HG02973 (cell line): ENCODE results near the gene KAZALD1.

ENCODE experiments used
- ATAC-seq: cut with Tn5 transposase; IDR thresholded peaks from one replicate; pipeline ENCODE4 v1.9.1; 2021; ENCODE audit warnings: moderate library complexity; ENCODE audit not compliant: unreplicated experiment

KAZALD1 gene

GRCh38 chr10:101065481-101066145, 3.8 kb downstream of the KAZALD1 start:
- ATAC-seq = no peak

GRCh38 chr10:101066146-101066895, 4.5 kb downstream of the KAZALD1 start:
- ATAC-seq = no peak

- ATAC-seq = no peak
Observed at GRCh38 chr10:101066896-101067355, 5.1 kb downstream of the KAZALD1 start.

DNA sequence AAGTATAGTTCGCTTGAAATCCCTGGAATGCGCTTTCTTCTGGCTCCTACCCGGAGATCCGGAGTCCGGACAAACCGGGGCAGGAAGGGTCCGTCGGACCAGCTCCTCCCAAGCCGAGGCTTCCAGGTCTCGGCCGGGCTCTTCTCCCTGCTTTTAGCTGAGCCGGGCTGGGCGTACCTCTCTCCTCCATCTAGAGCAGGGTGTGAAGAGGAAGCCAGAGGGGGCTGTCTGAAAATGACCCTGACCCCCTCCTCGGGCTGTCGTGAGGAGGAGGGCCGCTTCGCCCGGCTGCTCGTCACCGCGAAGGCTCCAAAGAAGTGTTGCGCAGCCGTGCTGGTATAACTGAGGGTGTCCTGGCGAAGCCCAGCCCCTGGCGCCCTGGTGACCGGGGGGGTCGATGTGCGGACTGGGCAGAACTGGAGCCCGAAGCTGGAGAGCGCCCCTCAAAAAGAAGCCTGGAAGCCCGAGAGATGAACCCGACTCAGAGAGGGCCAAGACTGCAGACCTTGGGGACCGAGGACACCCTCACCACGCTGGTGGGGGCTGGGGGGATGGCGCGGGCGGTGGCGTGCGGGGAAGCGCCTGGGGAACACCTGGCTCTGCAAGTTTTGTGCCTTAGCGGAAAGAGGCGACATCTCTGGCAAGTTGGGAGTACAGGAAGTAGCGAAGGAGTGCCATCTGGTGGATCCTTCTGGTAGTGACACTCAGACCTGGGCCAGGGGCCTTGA, 5.7 kb downstream of the KAZALD1 start:
- ATAC-seq = no peak

DNA sequence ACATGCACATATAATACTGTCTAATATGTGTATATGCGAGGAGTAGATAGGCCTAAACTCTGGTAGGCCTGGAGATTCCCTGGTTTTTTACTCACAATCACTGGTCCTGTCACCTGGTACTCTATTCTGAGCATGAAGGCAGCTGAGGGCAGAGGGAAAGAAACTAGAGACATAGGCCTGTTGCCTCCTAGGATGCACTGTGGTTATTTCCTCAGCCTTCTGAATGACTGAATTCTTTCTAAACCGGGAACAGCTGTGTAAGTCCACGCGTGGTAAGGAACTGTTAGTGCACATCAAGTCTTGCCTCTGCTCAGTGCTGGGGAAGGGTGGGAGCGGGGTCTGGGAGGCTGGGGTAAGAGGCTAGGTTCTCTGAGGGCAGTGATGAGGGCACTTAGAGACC, 7.7 kb downstream of the KAZALD1 start:
- no peak for ATAC-seq

- ATAC-seq = no peak
Observed at GRCh38 chr10:101070098-101070497, 8.3 kb downstream of the KAZALD1 start.

DNA sequence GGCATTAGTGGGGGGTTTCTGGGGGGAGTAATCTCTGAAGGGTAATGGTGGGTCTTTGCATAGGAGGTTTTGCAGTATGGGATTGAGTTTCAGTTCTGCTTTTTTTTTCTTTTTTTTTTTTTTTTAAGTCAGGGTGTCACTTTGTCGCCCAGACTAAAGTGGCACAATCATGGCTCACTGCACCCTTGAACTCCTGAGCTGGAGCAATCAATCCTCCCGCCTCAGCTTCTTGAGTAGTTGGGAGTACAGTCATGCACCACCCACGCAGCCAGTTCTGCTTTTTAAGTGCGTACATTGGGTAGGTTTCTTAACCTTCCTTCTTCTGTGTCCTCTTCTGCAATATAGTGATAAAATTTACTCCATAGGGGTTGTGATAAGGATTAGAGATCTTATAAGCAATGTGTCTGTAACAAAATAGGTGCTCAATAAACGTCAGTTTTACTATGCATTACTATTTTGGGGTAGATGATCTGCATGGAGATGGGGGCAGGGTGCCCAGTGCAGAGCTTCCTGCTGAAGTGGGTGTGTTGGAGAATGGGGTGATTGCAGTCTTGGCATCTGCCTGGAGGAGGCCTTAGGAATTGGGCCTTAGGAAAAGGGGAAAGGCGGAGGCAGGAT, 9.6 kb downstream of the KAZALD1 start:
- ATAC-seq = no peak

DNA sequence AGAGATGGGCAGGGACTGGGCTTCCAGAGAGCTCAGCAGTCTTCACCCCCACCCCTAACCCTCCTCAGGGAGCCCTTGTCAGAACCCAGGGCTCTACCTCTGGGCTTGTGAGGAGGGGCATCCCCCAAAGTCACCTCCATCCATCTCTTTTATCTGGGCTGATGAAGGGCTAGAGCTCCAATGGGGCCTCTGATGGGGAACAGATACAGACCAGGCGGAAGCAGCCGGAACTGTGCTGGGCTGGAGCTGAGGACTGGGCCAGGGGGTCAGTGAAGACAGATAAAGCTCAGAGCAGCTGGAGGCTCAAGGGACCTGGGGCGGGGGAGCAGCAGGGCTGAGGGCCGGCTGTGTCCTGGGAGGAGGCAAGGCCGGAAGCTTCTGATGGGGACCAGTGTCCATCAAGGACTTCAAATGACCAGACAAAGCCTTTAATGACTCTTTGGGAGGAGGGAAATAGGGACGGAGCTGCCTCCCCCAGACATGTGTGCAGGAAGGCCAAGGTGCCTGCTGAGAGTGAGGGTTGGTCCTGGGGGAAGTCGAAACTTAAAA, 10.2 kb downstream of the KAZALD1 start:
- ATAC-seq = no peak

GRCh38 chr10:101072923-101073322, 11.1 kb downstream of the KAZALD1 start:
- no peak for ATAC-seq

- ATAC-seq = no peak
Observed at GRCh38 chr10:101073631-101074030, 11.8 kb downstream of the KAZALD1 start.

DNA sequence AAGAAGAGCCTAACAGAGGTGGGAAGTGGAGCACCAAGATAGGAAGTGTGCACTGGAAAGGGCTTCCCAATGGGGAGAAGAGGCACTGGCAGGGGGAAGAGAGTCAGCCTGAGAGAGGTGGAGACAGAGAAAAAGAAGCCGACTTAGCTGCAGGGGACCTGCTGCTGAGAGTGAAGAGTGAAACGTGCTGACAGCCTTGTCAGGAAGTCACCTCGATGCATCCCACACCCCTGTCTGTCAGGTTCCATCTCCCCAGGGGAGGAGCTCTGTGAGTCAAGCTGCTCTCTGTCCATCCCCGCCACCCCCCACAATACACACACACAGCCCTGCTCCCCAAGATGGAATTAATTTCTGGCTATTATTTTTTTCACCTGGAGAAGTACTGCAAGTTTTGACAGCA, 14.0 kb downstream of the KAZALD1 start:
- no peak for ATAC-seq

- ATAC-seq = no peak
Observed at GRCh38 chr10:101076630-101077029, 14.8 kb downstream of the KAZALD1 start.

- ATAC-seq = no peak
Observed at GRCh38 chr10:101079874-101080273, 18.1 kb downstream of the KAZALD1 start.

DNA sequence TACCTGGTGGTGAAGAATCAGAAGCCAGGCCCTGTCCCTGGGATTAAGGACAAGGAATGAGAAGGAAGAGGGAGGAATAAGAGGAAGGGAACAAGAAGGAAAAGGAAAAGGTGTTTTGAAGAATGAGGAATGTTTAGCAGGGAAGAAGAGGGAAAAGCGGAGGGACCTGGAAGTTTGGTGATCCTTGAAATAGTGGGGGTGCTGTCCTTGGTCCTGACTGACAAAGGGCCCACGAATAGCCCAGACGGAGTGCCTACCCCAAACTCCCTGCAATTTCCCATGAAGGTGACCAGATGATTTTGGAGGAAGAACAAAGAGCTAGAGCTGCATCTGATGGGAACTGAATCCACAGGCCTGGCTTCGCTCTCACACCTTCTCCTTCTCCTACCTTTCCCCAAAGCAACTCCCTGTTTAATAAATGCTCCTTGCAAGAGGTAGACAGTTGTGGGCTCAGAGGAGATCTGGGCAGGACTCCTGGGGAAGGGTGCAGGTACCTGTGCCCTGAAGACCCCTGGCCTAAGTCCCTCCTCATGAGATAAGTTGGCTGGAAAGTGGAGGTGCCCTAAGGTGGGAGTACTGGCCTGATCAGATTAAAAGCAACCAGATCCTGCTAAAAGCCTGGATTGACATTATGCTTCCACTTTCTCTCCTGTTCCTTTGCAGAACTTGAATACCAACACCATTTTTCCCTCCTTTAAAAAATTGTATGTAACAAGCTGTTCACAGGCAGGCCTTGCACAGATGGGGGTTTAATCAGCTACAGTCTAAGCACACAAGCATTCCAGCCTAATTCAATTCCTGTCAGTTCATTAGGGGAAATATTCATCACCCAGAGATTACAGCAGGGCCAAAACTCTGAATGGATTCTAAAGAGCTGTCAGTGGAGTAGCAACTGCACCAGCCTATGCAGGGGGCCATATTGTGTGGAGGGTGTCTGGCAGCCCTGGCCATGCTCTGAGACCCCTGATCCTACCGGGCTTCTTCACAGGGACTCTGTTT, 19.4 kb downstream of the KAZALD1 start:
- no peak for ATAC-seq

GRCh38 chr10:101085846-101086245, 24.1 kb downstream of the KAZALD1 start:
- ATAC-seq = no peak

DNA sequence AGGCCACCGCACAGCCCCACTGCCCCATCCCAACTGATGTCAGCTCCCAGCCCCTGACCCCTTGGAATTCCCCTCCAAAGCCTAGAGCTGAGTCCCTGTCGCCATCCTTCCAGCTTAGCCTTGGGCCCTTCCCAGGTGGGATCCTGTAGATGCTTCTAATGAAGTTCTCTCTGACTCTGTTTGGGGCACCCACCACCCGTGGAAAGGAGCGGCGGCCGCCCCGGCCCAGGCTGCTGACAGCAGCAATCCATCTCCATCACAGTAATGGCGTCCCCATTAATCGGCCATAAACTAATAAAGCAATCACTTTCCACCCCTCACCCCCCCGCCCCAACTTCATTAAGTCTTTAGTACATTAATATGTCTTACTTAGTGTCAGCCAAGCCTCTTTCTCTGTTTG, 25.6 kb downstream of the KAZALD1 start:
- ATAC-seq = no peak

DNA sequence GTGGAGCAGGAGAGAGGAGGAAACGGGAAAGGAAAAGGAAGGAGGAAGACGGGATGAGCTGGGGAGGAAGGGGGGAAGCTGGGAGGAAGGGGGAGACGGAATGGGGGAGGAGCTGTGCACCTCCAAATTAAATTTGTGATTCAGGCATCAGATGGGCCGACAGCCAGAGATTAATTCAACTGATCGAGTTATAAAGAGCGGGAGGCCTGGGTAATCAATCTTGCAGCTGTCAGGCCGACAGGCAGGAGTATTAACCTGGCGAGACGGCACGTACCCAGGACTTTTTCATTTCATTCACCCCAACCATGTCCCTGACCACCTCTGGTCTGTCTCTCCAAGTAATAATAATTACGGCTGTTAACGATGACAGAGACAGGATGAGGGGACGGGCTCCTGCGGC, 26.2 kb downstream of the KAZALD1 start:
- ATAC-seq = no peak

GRCh38 chr10:101089520-101090299, 27.9 kb downstream of the KAZALD1 start:
- ATAC-seq = no peak

- ATAC-seq = no peak
Observed at GRCh38 chr10:101090597-101090996, 28.8 kb downstream of the KAZALD1 start.
